Measurements from ENCODE around the gene RBL2. TPM values are rescaled to one million over a fixed set of nuclear protein-coding genes. Genes with fewer than 3 reads are reported as not detected.

Gene RBL2
- total RNA-seq, 1 donor from 2014 or later: 99.5 TPM

DNA sequence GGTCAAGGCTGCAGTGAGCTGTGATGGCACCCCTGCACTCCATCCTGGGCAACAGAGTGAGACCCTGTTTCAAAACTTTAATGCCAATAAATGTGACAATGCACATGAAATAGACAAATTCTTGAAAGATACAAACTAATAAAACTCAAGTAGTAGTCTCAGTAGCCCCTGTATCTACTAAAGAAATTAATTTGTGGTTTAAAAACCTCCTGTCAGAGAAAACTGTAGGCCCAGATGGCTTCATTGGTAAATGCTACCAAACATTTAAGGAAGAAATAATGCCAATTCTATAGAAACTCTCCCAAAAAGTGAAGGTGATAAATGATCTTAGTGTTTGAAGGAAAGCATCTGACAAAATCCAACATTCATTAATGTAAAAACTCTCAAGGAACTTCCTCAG is 52.0 kb downstream of the RBL2 start:
- no peak overlapping the region for H3K27ac Mint-ChIP-seq
- peaks cover 92% of the 10 kb centered on the region for H3K36me3 Mint-ChIP-seq (ENCODE audit: low read depth)
- no peak overlapping the region for H3K4me3 Mint-ChIP-seq
- ChIA-PET POLR2A (no interaction called here), CTCF (no interaction called here)
- TF ChIP-seq, protein P1, sequence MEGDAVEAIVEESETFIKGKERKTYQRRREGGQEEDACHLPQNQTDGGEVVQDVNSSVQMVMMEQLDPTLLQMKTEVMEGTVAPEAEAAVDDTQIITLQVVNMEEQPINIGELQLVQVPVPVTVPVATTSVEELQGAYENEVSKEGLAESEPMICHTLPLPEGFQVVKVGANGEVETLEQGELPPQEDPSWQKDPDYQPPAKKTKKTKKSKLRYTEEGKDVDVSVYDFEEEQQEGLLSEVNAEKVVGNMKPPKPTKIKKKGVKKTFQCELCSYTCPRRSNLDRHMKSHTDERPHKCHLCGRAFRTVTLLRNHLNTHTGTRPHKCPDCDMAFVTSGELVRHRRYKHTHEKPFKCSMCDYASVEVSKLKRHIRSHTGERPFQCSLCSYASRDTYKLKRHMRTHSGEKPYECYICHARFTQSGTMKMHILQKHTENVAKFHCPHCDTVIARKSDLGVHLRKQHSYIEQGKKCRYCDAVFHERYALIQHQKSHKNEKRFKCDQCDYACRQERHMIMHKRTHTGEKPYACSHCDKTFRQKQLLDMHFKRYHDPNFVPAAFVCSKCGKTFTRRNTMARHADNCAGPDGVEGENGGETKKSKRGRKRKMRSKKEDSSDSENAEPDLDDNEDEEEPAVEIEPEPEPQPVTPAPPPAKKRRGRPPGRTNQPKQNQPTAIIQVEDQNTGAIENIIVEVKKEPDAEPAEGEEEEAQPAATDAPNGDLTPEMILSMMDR (IDR thresholded peaks at IDR 0.05): no peak
- H3K27me3 Mint-ChIP-seq: no peaks in the 10 kb centered on the region
- DNase-seq (no peak), ATAC-seq (ENCODE audit: low read depth) (no peak)
- no peaks in the 10 kb centered on the region for H3K4me1 Mint-ChIP-seq
- H3K9me3 Mint-ChIP-seq: peaks cover 4% of the 10 kb centered on the region
- intact Hi-C loops (cut with micrococcal nuclease): no loop called here

DNA sequence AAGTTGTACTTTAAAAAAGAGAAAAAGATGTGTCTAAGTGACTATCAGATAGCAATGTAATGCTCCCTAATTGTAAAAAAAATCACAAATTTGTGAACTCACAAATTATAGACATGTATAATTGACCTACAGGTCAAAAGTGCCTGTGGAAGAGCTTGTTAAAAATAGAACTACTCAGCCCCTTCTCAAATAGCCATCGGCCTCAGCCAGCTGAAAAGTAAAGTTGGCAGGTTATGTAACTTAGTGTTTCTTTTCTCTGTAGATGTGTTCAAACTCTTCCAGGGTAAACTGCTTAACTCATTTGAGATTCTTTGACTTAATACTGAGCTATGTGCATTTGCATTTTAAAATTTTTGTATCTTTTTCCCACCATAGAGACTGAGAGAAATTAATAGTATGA is 55.5 kb downstream of the RBL2 start:
- no peaks in the 10 kb centered on the region for H3K27me3 Mint-ChIP-seq
- POLR2A ChIA-PET: no interaction called here
- intact Hi-C loops (cut with micrococcal nuclease): no loop called here
- peaks cover 4% of the 10 kb centered on the region for H3K9me3 Mint-ChIP-seq
- no peak overlapping the region for H3K4me3 Mint-ChIP-seq
- no peak for ATAC-seq (ENCODE audit: low read depth)
- no peaks in the 10 kb centered on the region for H3K4me1 Mint-ChIP-seq
- TF ChIP-seq, protein P1 (IDR thresholded peaks at IDR 0.05): no peak
- H3K27ac Mint-ChIP-seq: no peak overlapping the region
- DNase-seq: no peak
- peaks cover 96% of the 10 kb centered on the region for H3K36me3 Mint-ChIP-seq (ENCODE audit: low read depth)
- CTCF ChIA-PET: no interaction called here

DNA sequence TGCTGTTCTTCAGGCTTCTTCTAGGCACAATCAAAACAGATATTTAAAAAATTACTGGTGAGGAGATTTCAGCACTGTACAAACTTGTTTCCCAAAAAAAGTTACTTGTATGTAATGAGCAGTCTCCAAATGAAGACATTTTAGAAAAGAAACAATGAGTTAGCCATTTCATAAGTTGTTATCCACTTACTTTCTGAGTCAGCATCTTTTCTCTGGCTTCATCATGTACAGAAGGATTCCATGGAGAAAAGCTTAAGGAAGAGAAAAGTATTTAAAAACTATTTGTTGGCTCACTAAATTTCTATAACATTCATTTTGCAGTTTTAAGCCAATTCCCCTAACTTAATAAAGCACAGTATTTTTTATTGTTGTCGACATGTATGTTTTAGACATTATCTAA is 58.2 kb downstream of the RBL2 start:
- CTCF ChIA-PET: no interaction called here
- H3K36me3 Mint-ChIP-seq (ENCODE audit: low read depth): peaks cover 94% of the 10 kb centered on the region
- no peak overlapping the region for H3K4me3 Mint-ChIP-seq
- no peaks in the 10 kb centered on the region for H3K4me1 Mint-ChIP-seq
- no peaks in the 10 kb centered on the region for H3K27me3 Mint-ChIP-seq
- H3K9me3 Mint-ChIP-seq: no peaks in the 10 kb centered on the region
- no peak overlapping the region for H3K27ac Mint-ChIP-seq
- DNase-seq (no peak), ATAC-seq (ENCODE audit: low read depth) (no peak)
- intact Hi-C loops (cut with micrococcal nuclease): no loop called here
- TF ChIP-seq, protein P1 (IDR thresholded peaks at IDR 0.05): no peak
- POLR2A ChIA-PET: no interaction called here

DNA sequence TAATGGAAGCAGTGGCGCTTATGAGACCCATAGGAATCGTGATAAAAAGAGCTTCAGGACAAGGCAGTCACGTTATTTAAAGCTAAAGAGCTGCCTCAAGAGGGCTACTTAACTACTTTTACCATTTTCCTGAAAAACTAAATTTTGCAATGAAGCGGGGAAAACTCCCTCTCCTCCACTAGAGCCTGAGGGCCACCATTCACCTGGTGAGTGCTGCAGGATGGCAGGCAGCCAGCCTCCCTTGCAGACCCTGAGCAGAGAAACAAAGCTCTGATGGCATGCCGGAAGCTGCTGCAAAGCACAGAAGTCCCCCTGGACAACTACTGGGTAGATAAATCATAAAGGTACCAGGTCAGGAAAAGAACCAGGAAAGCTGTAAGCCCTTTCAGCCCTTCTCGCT is 60.4 kb downstream of the RBL2 start:
- H3K27me3 Mint-ChIP-seq: no peaks in the 10 kb centered on the region
- DNase-seq: no peak
- POLR2A ChIA-PET: no interaction called here
- no peak overlapping the region for H3K27ac Mint-ChIP-seq
- no peaks in the 10 kb centered on the region for H3K4me1 Mint-ChIP-seq
- H3K4me3 Mint-ChIP-seq: no peak overlapping the region
- peaks cover 94% of the 10 kb centered on the region for H3K36me3 Mint-ChIP-seq (ENCODE audit: low read depth)
- CTCF ChIA-PET: no interaction called here
- no peaks in the 10 kb centered on the region for H3K9me3 Mint-ChIP-seq
- intact Hi-C loops (cut with micrococcal nuclease): no loop called here
- TF ChIP-seq, protein P1 (IDR thresholded peaks at IDR 0.05): no peak
- no peak for ATAC-seq (ENCODE audit: low read depth)

DNA sequence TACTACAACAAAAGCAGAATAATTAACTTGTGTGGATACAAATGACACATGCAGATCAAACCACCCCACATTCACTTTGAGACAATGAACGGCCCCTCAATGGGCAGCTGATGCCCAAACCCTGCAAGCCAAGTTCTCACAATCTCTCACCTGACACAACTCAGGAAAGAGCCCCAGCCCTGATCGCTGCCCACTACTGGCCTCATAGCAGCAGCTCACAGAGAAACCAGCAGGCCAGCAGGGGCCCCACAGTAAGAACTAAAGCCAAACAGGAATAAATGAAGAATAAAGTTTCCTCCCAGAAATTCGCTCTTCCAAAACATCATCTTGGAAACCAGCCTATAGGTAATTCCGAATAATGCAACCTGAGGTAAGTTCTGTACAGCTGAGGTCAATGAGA is 61.1 kb downstream of the RBL2 start:
- ATAC-seq (ENCODE audit: low read depth) (no peak), DNase-seq (no peak)
- ChIA-PET CTCF (no interaction called here), POLR2A (no interaction called here)
- no peaks in the 10 kb centered on the region for H3K27me3 Mint-ChIP-seq
- intact Hi-C loops (cut with micrococcal nuclease): no loop called here
- H3K36me3 Mint-ChIP-seq (ENCODE audit: low read depth): peaks cover 89% of the 10 kb centered on the region
- no peak overlapping the region for H3K27ac Mint-ChIP-seq
- no peaks in the 10 kb centered on the region for H3K4me1 Mint-ChIP-seq
- no peak overlapping the region for H3K4me3 Mint-ChIP-seq
- no peaks in the 10 kb centered on the region for H3K9me3 Mint-ChIP-seq
- TF ChIP-seq, protein P1 (IDR thresholded peaks at IDR 0.05): no peak
